22Rv1 (cell line): ENCODE measurements around the gene CHD6.

Experiments used
- CTCF ChIP-seq: fragments of 450-650 bp; IDR thresholded peaks from 2 replicates; pipeline ENCODE4 v1.5.1; 2017; ENCODE audit warnings: mild to moderate bottlenecking
- ZFX ChIP-seq: fragments of 450-650 bp; IDR thresholded peaks from 2 replicates; pipeline ENCODE4 v1.6.1; 2017; ENCODE audit warnings: antibody characterized with exemption, borderline replicate concordance

DNA sequence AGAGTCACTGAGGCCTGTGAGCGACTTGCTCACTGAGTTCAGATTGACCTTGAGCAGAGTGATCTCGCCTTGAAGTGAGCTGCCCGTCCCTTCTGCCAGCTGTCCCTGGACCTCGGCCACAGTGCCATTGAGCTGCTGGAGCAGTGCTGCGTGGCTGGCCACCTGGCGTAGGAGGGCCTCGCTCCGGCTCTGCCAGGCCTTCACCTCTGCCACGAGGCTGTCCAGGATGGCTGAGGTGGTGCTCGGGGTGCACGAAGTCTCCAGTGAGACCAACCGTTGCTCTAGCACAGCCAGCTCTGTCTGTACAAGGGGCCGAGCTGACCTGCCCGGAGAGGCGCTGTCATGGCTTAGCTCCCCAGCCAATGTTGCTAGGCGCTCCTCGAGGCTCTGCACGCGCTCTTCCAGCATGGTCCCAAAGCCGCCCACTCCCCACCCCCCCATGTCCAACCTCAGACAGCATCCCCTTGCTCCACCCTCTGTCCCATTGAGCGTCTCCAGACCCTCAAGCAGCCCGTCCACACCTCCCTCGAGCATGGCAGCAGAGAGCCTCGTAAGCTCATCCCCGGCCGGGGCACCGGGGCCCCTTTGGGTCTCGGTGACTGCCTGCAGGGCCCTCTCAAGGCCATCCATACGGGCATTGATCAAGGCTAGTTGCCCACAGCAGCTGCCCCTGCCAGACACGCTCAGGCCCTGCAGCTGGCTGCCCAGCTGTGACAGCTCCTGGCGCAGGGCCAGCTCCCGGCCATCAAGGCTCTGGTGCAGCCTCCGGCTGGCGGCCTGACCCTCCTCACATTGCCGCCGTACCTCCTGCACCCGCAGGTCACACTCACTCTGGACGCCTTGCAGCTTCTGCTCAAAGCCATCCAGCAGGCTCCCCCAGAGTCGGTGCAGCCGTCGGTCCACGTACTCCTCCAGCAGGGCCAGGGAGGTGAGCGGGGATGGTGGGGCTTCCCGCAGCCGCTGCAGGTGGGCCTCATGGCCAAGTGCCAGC, 256.1 kb downstream of the CHD6 start:
- TF ChIP-seq CTCF (no peak), ZFX (no peak)
